Measurements from ENCODE around the gene PLCD3. TPM values are rescaled to one million over a fixed set of nuclear protein-coding genes. Genes with fewer than 3 reads are reported as not detected.

Gene PLCD3
- total and polyA plus RNA-seq, 2 of the 13 experiments (the other 11 are each of a cell fraction or from before 2014, with no cell fraction given) = 11.3 to 39.1 TPM

GRCh38 chr17:45172541-45173286, 40.4 kb upstream of the PLCD3 start (continued):
- TF ChIP-seq GABPA (IDR thresholded peaks at IDR 0.05; ENCODE audit: low read depth, low read length) (peak; percentile 60), GABPA (CRISPR knock-in tag; IDR thresholded peaks at IDR 0.05; ENCODE audit: low read depth) (peak; percentile 91), PHF20 (CRISPR knock-in tag; IDR thresholded peaks at IDR 0.05) (peak; percentile 59), CAMTA2 (CRISPR knock-in tag; IDR thresholded peaks at IDR 0.05; ENCODE audit: borderline replicate concordance) (no peak), TSC22D2 (CRISPR knock-in tag; IDR thresholded peaks at IDR 0.05; ENCODE audit: borderline replicate concordance) (peak; percentile 54; the same call in 1 of the 2 replicates), POGZ (CRISPR knock-in tag; IDR thresholded peaks at IDR 0.05) (no peak), ZNF543 (CRISPR knock-in tag; IDR thresholded peaks at IDR 0.05) (peak; percentile 84), FLYWCH1 (CRISPR knock-in tag; IDR thresholded peaks at IDR 0.05) (no peak), NFYC (CRISPR knock-in tag; IDR thresholded peaks at IDR 0.05) (no peak), ZBTB26 (CRISPR knock-in tag; IDR thresholded peaks at IDR 0.05; ENCODE audit: borderline replicate concordance) (peak; percentile 67; the same call in 1 of the 2 replicates), ZBTB20 (CRISPR knock-in tag; IDR thresholded peaks at IDR 0.05; ENCODE audit: borderline replicate concordance, low read depth) (0 out of 2 replicates have a peak, but pooled peaks have one; percentile 17), HBP1 (CRISPR knock-in tag; IDR thresholded peaks at IDR 0.05; ENCODE audit: low read depth) (peak; percentile 29; the same call in 1 of the 2 replicates), NFKB2 (CRISPR knock-in tag; IDR thresholded peaks at IDR 0.05; ENCODE audit: borderline replicate concordance) (peak; percentile 73; the same call in 1 of the 2 replicates), XRCC5 (optimal IDR thresholded peaks at IDR 0.05; ENCODE audit: low read length) (peak; percentile 56), ZNF878 (CRISPR knock-in tag; IDR thresholded peaks at IDR 0.05) (peak; percentile 22), SMAD1 (CRISPR knock-in tag; IDR thresholded peaks at IDR 0.05; ENCODE audit: borderline replicate concordance, low read depth) (no peak), ZNF597 (CRISPR knock-in tag; IDR thresholded peaks at IDR 0.05) (no peak), ARID4A (CRISPR knock-in tag; IDR thresholded peaks at IDR 0.05; ENCODE audit: borderline replicate concordance) (peak; percentile 59; the same call in 1 of the 2 replicates), SAP130 (CRISPR knock-in tag; IDR thresholded peaks at IDR 0.05; ENCODE audit: low read depth) (peak; percentile 81), TGIF2 (CRISPR knock-in tag; IDR thresholded peaks at IDR 0.05) (0 out of 2 replicates have a peak, but pooled peaks have one; percentile 27), RXRA (CRISPR knock-in tag; IDR thresholded peaks at IDR 0.05) (peak; percentile 86), ISX (CRISPR knock-in tag; conservative IDR thresholded peaks at IDR 0.05) (no peak), KAT2B (IDR thresholded peaks at IDR 0.05; ENCODE audit: borderline replicate concordance, low read depth, low read length) (no peak)
